GM20000 (cell line): ENCODE results near the gene ZNF581.

ENCODE experiments used
- DNase-seq: peaks from one replicate; pipeline ENCODE4 v3.0.0; 2012; ENCODE audit warnings: low spot score
- CTCF ChIP-seq: IDR thresholded peaks from 2 replicates; pipeline ENCODE4 v1.5.1; 2012; ENCODE audit warnings: mild to moderate bottlenecking, control low read depth; ENCODE audit errors: extremely low read depth, missing control alignments

Gene ZNF581

GRCh38 chr19:55661826-55662225 lies 18.4 kb downstream of the ZNF581 start:
- no peak for TF ChIP-seq CTCF
- no peak for DNase-seq

- no peak for DNase-seq
- no peak for TF ChIP-seq CTCF
Observed at GRCh38 chr19:55663846-55664536, 20.5 kb downstream of the ZNF581 start.

- TF ChIP-seq CTCF = no peak
- DNase-seq = no peak
Observed at GRCh38 chr19:55666343-55667005, 23.0 kb downstream of the ZNF581 start.

- no peak for DNase-seq
- no peak for TF ChIP-seq CTCF
Observed at GRCh38 chr19:55667006-55667381, 23.5 kb downstream of the ZNF581 start.

GRCh38 chr19:55667511-55667910 lies 24.1 kb downstream of the ZNF581 start:
- no peak for DNase-seq
- no peak for TF ChIP-seq CTCF

GRCh38 chr19:55667958-55668357 lies 24.5 kb downstream of the ZNF581 start:
- DNase-seq = no peak
- no peak for TF ChIP-seq CTCF

- DNase-seq = no peak
- no peak for TF ChIP-seq CTCF
Observed at GRCh38 chr19:55668603-55669348, 25.3 kb downstream of the ZNF581 start.
